ENCODE measurements around the gene RTP5. TPM values are rescaled to one million over a fixed set of nuclear protein-coding genes. Genes with fewer than 3 reads are reported as not detected.

Gene RTP5
- total RNA-seq, 1 donor from 2014 or later, result not detected

GRCh38 chr2:241887806-241888522 lies 18.4 kb downstream of the RTP5 start:
- Mint-ChIP-seq H3K27ac (no peak overlapping the region), H3K36me3 (ENCODE audit: low read depth) (peaks cover 8% of the 10 kb centered on the region), H3K9me3 (no peaks in the 10 kb centered on the region), H3K4me1 (peaks cover 10% of the 10 kb centered on the region), H3K27me3 (no peaks in the 10 kb centered on the region), H3K4me3 (no peak overlapping the region)
- intact Hi-C loops (cut with micrococcal nuclease), result loop anchor here (10.0 kb wide), 1 partner anchor 1323 kb away; the partner anchor contains the start of genes DUSP28 and RNPEPL1
- DNase-seq, result no peak

DNA sequence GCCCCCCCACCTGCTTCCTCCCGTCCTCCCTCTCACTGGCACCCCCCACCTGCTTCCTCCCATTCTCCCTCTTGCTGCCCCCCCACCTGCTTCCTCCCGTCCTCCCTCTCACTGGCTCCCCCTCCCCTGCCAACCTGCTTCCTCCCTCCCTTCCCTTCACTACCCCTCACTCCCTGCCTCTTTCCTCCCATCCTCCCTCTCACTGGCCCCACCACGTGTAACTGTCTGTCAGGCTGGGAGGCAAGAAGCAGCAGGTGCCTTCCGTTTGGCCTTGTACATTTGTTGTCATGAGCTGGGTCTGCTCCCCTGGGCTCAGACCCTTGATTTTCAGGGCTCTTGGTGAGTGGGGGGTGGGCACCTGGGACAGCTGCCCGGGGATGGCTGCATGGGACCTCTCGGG lies 19.1 kb downstream of the RTP5 start:
- Mint-ChIP-seq H3K4me3 (no peak overlapping the region), H3K27ac (no peak overlapping the region), H3K4me1 (peaks cover 8% of the 10 kb centered on the region), H3K9me3 (no peaks in the 10 kb centered on the region), H3K36me3 (ENCODE audit: low read depth) (peaks cover 8% of the 10 kb centered on the region), H3K27me3 (no peaks in the 10 kb centered on the region)
- DNase-seq, result no peak
- intact Hi-C loops (cut with micrococcal nuclease), result loop anchor here (10.0 kb wide), 1 partner anchor 1324 kb away; the partner anchor contains the start of genes DUSP28 and RNPEPL1

- no peak for DNase-seq
- Mint-ChIP-seq H3K4me3 (no peak overlapping the region), H3K36me3 (ENCODE audit: low read depth) (peaks cover 7% of the 10 kb centered on the region), H3K27ac (no peak overlapping the region), H3K9me3 (no peaks in the 10 kb centered on the region), H3K4me1 (peaks cover 6% of the 10 kb centered on the region), H3K27me3 (no peaks in the 10 kb centered on the region)
- intact Hi-C loops (cut with micrococcal nuclease), result no loop called here
These were observed 21.2 kb downstream of the RTP5 start for GRCh38 chr2:241890524-241891235.

DNA sequence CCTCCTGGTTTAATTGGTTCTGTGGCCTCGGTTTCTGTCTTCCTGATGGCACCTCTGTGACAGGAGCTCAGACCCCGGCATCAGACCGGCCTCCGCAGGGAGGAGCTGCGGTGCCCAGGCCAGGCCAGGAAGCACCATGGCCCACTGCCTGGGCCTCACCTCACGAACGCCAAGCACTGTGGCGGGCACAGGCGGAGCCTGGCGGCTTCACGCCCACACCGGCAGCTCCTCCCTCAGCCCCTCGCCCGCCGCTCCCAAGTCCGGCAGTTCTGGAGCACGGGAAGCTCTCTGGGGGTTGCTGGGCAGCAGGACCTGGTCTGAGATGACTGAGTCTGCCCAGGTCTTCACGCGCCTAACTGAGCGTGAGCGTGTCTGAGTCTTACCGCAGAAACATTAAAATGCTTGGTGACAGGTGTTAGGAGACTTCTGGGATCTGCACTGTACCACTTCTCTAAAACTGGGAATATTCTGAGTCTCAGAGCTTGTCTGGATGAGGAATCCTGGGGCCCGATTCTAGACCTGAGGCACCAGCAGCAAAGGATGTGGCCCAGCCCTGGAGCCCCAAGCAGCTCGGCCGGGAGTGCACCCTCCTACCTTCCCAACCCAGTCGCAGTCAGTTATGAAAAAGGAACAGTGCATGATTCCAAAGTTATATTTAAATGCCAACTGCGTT lies 21.9 kb downstream of the RTP5 start:
- Mint-ChIP-seq H3K36me3 (ENCODE audit: low read depth) (peaks cover 10% of the 10 kb centered on the region), H3K9me3 (peaks cover 4% of the 10 kb centered on the region), H3K27ac (no peak overlapping the region), H3K4me1 (peaks cover 5% of the 10 kb centered on the region), H3K27me3 (peaks cover 2% of the 10 kb centered on the region), H3K4me3 (no peak overlapping the region)
- no peak for DNase-seq
- intact Hi-C loops (cut with micrococcal nuclease), result no loop called here

DNA sequence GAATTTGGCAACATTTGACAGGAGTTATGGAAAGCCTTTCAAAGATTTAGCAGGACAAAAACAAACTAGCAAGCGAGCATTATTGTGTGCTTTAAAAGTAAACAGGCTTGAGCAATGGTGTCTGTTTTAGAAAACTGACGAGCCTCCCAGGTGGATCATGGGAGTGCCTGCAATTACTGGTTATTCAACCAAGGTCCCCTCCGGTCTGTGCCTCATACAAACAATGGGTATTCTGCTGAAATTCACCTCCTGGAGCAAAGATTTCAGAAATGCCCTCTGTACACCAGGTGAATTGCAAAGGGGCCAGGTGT lies 22.4 kb downstream of the RTP5 start:
- intact Hi-C loops (cut with micrococcal nuclease), result no loop called here

GRCh38 chr2:241892299-241893137 lies 23.0 kb downstream of the RTP5 start:
- no peak for DNase-seq
- Mint-ChIP-seq H3K36me3 (ENCODE audit: low read depth) (peaks cover 14% of the 10 kb centered on the region), H3K9me3 (peaks cover 4% of the 10 kb centered on the region), H3K27me3 (peaks cover 2% of the 10 kb centered on the region), H3K27ac (no peak overlapping the region), H3K4me1 (peaks cover 13% of the 10 kb centered on the region), H3K4me3 (no peak overlapping the region)
- intact Hi-C loops (cut with micrococcal nuclease), result no loop called here

More for the DNA sequence above, 22.4 kb downstream of the RTP5 start:
- Mint-ChIP-seq H3K4me1 (peaks cover 8% of the 10 kb centered on the region), H3K27ac (no peak overlapping the region), H3K9me3 (peaks cover 4% of the 10 kb centered on the region), H3K27me3 (peaks cover 2% of the 10 kb centered on the region), H3K36me3 (ENCODE audit: low read depth) (peaks cover 13% of the 10 kb centered on the region), H3K4me3 (no peak overlapping the region)
- DNase-seq, result no peak

- no peak for DNase-seq
- intact Hi-C loops (cut with micrococcal nuclease), result no loop called here
- H3K4me3 Mint-ChIP-seq, result no peak overlapping the region
- H3K4me1 Mint-ChIP-seq, result peaks cover 11% of the 10 kb centered on the region
- H3K27me3 Mint-ChIP-seq, result peaks cover 2% of the 10 kb centered on the region
- peaks cover 4% of the 10 kb centered on the region for H3K9me3 Mint-ChIP-seq
- peaks cover 11% of the 10 kb centered on the region for H3K36me3 Mint-ChIP-seq (ENCODE audit: low read depth)
- H3K27ac Mint-ChIP-seq, result no peak overlapping the region
These were observed 23.7 kb downstream of the RTP5 start for GRCh38 chr2:241893265-241893664.

DNA sequence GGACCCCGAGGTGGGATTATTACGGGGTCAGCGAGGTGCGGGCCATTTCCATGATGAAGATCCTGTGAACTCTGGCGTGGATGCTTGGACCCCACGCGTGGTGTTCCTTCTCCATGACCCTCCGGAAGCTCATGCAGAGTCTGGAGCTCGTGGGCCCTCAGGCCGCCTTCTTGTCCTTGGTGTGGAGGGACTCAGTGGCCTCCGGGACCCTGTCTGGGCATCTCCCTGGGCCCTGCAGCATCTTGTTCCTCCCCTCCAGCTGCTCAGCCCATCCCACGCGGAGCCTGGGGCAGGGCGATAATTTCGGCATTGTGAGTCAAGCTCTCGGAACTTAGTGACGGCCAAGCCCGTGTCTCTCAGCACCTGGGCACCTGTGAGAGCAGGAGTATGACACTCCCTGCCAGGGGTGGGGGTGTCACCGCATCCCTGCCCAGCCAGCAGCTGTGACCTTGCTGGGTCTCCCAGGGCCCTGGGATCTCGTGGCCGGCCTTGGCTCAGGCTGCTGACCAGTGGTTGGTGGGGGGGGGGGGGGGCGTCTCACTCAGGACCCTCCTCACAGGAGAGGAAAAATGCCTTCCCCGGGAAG lies 24.6 kb downstream of the RTP5 start:
- Mint-ChIP-seq H3K4me3 (no peak overlapping the region), H3K36me3 (ENCODE audit: low read depth) (peaks cover 11% of the 10 kb centered on the region), H3K27ac (no peak overlapping the region), H3K27me3 (peaks cover 2% of the 10 kb centered on the region), H3K9me3 (peaks cover 4% of the 10 kb centered on the region), H3K4me1 (peaks cover 11% of the 10 kb centered on the region)
- intact Hi-C loops (cut with micrococcal nuclease), result no loop called here
- DNase-seq, result peak; percentile 53

DNA sequence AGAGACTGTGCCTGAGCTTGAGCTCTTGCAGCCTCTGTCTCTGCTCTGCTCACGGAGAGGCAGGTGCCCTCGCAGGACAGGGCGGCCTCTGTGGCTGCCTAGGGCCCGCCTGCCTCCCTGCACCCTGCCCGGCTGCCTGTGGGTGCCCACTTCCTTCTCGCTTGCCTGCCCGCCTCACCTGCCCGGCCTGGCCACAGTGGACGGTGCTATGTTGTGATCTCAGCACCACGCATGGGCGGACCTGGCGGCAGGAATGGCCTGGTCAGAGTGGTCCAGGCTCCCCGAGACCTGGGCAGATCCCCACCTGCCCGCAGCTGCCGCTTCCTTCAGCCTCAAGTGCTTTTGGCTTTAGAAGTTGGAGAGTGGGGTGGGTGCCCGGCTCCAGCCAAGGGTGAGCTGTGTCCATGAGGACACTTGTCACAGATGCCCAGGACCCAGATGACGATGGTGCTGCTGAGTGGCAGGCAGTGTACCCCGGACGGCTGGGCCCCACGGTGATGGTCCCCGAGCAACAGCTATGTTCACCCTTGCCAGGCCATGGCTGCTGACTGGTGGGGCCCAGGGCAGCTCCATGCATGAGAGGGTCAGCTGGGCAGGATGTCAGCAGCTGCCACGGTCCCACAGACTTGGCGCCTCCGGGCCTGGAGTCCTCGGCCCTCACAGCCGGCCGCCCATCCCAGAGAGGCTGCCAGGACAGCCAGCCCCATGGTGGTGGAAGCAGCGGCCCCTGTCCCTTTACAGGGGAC lies 25.3 kb downstream of the RTP5 start:
- peaks cover 2% of the 10 kb centered on the region for H3K27me3 Mint-ChIP-seq
- DNase-seq, result no peak
- peaks cover 10% of the 10 kb centered on the region for H3K36me3 Mint-ChIP-seq (ENCODE audit: low read depth)
- peaks cover 4% of the 10 kb centered on the region for H3K9me3 Mint-ChIP-seq
- no peak overlapping the region for H3K4me3 Mint-ChIP-seq
- intact Hi-C loops (cut with micrococcal nuclease), result no loop called here
- H3K27ac Mint-ChIP-seq, result no peak overlapping the region
- H3K4me1 Mint-ChIP-seq, result peaks cover 11% of the 10 kb centered on the region

GRCh38 chr2:241895427-241895711 lies 25.8 kb downstream of the RTP5 start:
- H3K4me3 Mint-ChIP-seq, result no peak overlapping the region
- peaks cover 10% of the 10 kb centered on the region for H3K36me3 Mint-ChIP-seq (ENCODE audit: low read depth)
- peaks cover 2% of the 10 kb centered on the region for H3K27me3 Mint-ChIP-seq
- intact Hi-C loops (cut with micrococcal nuclease), result no loop called here
- H3K27ac Mint-ChIP-seq, result peak overlapping the region; percentile 70
- no peak for DNase-seq
- H3K9me3 Mint-ChIP-seq, result peaks cover 4% of the 10 kb centered on the region
- H3K4me1 Mint-ChIP-seq, result peaks cover 11% of the 10 kb centered on the region

DNA sequence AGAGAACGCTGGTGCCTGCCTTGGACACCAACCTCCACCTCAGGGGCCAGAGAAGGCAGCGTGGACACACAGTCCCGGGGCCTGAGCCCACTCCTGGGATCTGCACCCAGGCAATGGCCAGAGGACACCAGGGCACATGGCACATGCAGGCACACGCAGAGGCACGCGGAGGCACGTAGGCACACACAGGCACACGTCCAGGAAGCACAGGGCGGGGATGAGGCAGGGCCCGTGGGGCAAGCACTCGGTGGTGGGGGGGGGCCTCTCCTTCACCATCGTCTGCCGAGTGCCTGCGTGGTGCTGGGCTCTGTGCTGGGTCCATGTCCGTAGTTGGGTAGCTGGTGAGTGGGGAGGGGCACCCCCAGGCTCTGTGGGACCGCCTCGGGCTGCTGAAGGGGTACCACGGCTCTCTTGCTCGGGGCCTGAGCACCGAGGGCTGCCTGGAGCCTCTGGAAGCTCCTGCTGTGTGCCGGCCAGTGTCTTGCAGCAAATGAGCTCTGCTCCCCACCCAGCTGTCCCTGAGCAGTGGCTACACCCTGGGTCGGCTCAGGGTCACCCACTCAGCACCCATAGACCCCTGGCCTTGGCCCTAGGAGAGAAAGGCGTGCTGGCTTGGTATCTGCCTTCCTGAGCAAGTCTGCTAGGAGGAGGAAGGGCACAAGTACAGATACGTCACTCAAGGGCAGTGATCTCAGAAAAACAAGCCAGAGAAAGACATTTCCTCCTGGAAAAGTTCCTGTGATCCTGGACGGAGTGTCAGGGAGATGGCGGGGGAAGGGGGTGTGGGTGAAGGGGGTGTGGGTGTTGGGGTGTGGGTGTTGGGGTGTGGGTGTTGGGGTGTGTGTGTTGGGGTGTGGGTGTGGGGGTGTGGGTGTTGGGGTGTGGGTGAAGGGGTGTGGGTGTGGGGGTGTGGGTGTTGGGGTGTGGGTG lies 26.4 kb downstream of the RTP5 start:
- Mint-ChIP-seq H3K27ac (peak overlapping the region; percentile 96), H3K27me3 (peaks cover 2% of the 10 kb centered on the region), H3K4me1 (peaks cover 11% of the 10 kb centered on the region), H3K9me3 (peaks cover 4% of the 10 kb centered on the region), H3K4me3 (peak overlapping the region; percentile 71), H3K36me3 (ENCODE audit: low read depth) (peaks cover 10% of the 10 kb centered on the region)
- no peak for DNase-seq
- intact Hi-C loops (cut with micrococcal nuclease), result no loop called here

DNA sequence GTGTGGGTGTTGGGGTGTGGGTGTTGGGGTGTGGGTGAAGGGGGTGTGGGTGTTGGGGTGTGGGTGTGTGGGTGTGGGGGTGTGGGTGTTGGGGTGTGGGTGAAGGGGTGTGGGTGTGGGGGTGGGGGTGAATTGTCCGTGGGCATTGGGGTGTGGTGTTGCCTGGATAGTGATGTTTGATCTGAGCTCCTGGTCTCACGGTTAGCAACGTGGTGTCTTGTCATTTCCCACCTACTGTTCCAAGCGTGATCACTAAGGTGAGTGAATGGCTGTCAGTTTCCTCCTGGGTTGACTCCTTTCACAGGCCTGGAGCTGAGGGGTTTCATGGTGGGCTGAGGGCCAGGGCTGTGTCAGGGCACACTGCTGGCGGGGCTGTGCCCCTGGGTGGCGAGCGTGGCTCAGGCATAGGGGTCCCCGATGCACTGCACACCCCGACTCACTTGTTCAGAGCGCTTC lies 27.2 kb downstream of the RTP5 start:
- no peak for DNase-seq
- H3K36me3 Mint-ChIP-seq (ENCODE audit: low read depth), result peaks cover 10% of the 10 kb centered on the region
- peak overlapping the region; percentile 78 for H3K27ac Mint-ChIP-seq
- H3K27me3 Mint-ChIP-seq, result peaks cover 2% of the 10 kb centered on the region
- no peak overlapping the region for H3K4me3 Mint-ChIP-seq
- peaks cover 4% of the 10 kb centered on the region for H3K9me3 Mint-ChIP-seq
- intact Hi-C loops (cut with micrococcal nuclease), result no loop called here
- H3K4me1 Mint-ChIP-seq, result peaks cover 11% of the 10 kb centered on the region

Measured in activated CD4-positive, alpha-beta T cell treated with anti-CD3 and anti-CD28 coated beads, Interleukin-2, amount 10 ng/mL, durations not matched to agents 24 days and 14 days (primary cell).